ENCODE results near the gene CD81. TPM values are rescaled to one million over a fixed set of nuclear protein-coding genes. Genes with fewer than 3 reads are reported as not detected.

Gene CD81
- total and polyA plus RNA-seq, 9 of the 15 experiments (the other 6 are each of a cell fraction or from before 2014, with no cell fraction given), result 2.4 to 189 (median 61.7) TPM

DNA sequence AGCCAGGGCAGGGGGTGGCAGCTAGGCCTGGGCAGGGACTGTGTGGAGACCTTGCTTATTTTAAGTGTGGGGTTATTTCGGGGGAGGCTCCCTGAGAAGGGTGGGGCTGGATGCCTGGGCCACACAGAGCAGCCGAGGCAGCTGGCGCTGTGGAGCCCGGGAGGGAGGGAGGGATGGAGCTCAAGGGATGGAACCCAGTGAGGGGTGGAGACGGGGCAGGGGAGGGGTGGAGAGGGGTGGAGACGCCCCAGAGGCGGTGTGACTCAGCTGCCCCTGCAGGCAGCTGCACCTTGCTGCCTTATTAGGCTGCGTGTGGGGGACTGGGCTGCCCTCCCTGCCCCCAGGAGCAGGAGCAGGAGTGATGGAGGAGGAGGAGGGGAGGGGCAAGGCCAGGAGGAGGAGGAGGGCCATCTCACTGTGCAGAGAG is 13.6 kb downstream of the CD81 start:
- H3K4me2 ChIP-seq (ENCODE audit: insufficient read depth, low read length), result no peak overlapping the region
- POLR2A ChIA-PET, result interaction anchor here (0.7 to 1.1 kb wide), 2 partner anchors 11 to 29 kb away, joined by 3 read pairs; no protein-coding TSS in a partner anchor
- intact Hi-C loops (cut with micrococcal nuclease) (no loop called here), in situ Hi-C loops (cut with MboI) (no loop called here)
- peaks cover 5 to 90% of the 10 kb centered on the region in 2 experiments; a peak in 3 of 5 replicates for H3K4me1 ChIP-seq (replicated peaks in 1 of 2; ENCODE audit: control insufficient read depth in 2 of 2, insufficient read depth in 2 of 2, low read length in 2 of 2)
- no TSS peak for BruUV-seq (replicated peaks)
- H3K36me3 ChIP-seq (ENCODE audit: control insufficient read depth, insufficient read depth, low read length), result peaks cover 75% of the 10 kb centered on the region; the same call in 2 of the 3 replicates
- no peaks in the 10 kb centered on the region for H3K9me3 ChIP-seq (replicated peaks; ENCODE audit: control insufficient read depth, insufficient read depth, low read depth, low read length)
- no peak for FAIRE-seq
- TF ChIP-seq GTF2A2 (tag; IDR thresholded peaks at IDR 0.05), result no peak
- peak; percentile 9 for TF ChIP-seq PCBP1 (IDR thresholded peaks at IDR 0.05; ENCODE audit: low read depth, low read length, poor library complexity, severe bottlenecking)
- TF ChIP-seq MED1 (CRISPR knock-in tag; IDR thresholded peaks at IDR 0.05; ENCODE audit: borderline replicate concordance), result no peak
- TF ChIP-seq, protein P1, sequence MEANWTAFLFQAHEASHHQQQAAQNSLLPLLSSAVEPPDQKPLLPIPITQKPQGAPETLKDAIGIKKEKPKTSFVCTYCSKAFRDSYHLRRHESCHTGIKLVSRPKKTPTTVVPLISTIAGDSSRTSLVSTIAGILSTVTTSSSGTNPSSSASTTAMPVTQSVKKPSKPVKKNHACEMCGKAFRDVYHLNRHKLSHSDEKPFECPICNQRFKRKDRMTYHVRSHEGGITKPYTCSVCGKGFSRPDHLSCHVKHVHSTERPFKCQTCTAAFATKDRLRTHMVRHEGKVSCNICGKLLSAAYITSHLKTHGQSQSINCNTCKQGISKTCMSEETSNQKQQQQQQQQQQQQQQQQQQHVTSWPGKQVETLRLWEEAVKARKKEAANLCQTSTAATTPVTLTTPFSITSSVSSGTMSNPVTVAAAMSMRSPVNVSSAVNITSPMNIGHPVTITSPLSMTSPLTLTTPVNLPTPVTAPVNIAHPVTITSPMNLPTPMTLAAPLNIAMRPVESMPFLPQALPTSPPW (CRISPR knock-in tag; IDR thresholded peaks at IDR 0.05), result peak; percentile 47; the same call in 1 of the 2 replicates
- peak in 1 of 2 experiments; percentile 89; a peak in 2 of 4 replicates for TF ChIP-seq SRF (CRISPR knock-in tag; IDR thresholded peaks at IDR 0.05)
- TF ChIP-seq, protein P2, sequence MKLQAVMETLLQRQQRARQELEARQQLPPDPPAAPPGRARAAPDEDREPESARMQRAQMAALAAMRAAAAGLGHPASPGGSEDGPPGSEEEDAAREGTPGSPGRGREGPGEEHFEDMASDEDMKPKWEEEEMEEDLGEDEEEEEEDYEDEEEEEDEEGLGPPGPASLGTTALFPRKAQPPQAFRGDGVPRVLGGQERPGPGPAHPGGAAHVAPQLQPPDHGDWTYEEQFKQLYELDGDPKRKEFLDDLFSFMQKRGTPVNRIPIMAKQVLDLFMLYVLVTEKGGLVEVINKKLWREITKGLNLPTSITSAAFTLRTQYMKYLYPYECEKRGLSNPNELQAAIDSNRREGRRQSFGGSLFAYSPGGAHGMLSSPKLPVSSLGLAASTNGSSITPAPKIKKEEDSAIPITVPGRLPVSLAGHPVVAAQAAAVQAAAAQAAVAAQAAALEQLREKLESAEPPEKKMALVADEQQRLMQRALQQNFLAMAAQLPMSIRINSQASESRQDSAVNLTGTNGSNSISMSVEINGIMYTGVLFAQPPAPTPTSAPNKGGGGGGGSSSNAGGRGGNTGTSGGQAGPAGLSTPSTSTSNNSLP (IDR thresholded peaks at IDR 0.05; ENCODE audit: borderline replicate concordance, low read depth, low read length), result no peak
- TF ChIP-seq, protein P3, sequence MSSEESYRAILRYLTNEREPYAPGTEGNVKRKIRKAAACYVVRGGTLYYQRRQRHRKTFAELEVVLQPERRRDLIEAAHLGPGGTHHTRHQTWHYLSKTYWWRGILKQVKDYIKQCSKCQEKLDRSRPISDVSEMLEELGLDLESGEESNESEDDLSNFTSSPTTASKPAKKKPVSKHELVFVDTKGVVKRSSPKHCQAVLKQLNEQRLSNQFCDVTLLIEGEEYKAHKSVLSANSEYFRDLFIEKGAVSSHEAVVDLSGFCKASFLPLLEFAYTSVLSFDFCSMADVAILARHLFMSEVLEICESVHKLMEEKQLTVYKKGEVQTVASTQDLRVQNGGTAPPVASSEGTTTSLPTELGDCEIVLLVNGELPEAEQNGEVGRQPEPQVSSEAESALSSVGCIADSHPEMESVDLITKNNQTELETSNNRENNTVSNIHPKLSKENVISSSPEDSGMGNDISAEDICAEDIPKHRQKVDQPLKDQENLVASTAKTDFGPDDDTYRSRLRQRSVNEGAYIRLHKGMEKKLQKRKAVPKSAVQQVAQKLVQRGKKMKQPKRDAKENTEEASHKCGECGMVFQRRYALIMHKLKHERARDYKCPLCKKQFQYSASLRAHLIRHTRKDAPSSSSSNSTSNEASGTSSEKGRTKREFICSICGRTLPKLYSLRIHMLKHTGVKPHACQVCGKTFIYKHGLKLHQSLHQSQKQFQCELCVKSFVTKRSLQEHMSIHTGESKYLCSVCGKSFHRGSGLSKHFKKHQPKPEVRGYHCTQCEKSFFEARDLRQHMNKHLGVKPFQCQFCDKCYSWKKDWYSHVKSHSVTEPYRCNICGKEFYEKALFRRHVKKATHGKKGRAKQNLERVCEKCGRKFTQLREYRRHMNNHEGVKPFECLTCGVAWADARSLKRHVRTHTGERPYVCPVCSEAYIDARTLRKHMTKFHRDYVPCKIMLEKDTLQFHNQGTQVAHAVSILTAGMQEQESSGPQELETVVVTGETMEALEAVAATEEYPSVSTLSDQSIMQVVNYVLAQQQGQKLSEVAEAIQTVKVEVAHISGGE (CRISPR knock-in tag; IDR thresholded peaks at IDR 0.05), result no peak
- no peak for TF ChIP-seq SNIP1 (IDR thresholded peaks at IDR 0.05; ENCODE audit: low read depth)
- TF ChIP-seq BMI1 (IDR thresholded peaks at IDR 0.05; ENCODE audit: low read length), result no peak
- TF ChIP-seq FOSL1 (tag; conservative IDR thresholded peaks at IDR 0.05), result peak; percentile 39; the same call in 1 of the 2 replicates
- TF ChIP-seq NFE2 (IDR thresholded peaks at IDR 0.05; ENCODE audit: low read depth), result 0 out of 2 replicates have a peak, but pooled peaks have one; percentile 6
- TF ChIP-seq FUS (optimal IDR thresholded peaks at IDR 0.05; ENCODE audit: low read depth, low read length), result no peak
- peaks cover 62% of the 10 kb centered on the region for H3K79me2 ChIP-seq (ENCODE audit: control insufficient read depth, insufficient read depth, low read length)
- H3K4me3 ChIP-seq, result no peak overlapping the region
- H3K9me1 ChIP-seq (ENCODE audit: control insufficient read depth, insufficient read depth, low read length), result peaks cover 12% of the 10 kb centered on the region
- H3K9ac ChIP-seq (ENCODE audit: insufficient read depth in 1 of 2, low read depth in 2 of 2, low read length in 2 of 2), result no peak overlapping the region
- CTCF ChIA-PET (ENCODE audit: low intra/inter-chr PET ratio), result no interaction called here
- H3K27me3 ChIP-seq (ENCODE audit: control insufficient read depth in 2 of 2, insufficient read depth in 2 of 2, low read length in 2 of 2), result no peaks in the 10 kb centered on the region
- no peak overlapping the region; the same call in 2 of the 3 replicates for H3K27ac ChIP-seq (ENCODE audit: extremely low read depth, low read depth, low read length)
- peak; percentile 76 for ATAC-seq
- DNase-seq (ENCODE audit: extremely low read depth in 1 of 4, low spot score in 3 of 4), result peak; percentile 65 to 76 (median 67)
- H4K20me1 ChIP-seq (replicated peaks; ENCODE audit: control insufficient read depth, insufficient read depth, low read length), result peaks cover 51% of the 10 kb centered on the region
- 33% methylated on average over 1 of the region's 8 CpGs for WGBS (ENCODE audit: insufficient coverage, low coverage, missing lambda C conversion rate)
- no peak overlapping the region for H2AFZ ChIP-seq (ENCODE audit: low read depth, low read length)
